ENCODE results near the gene OLFM1. TPM values are rescaled to one million over a fixed set of nuclear protein-coding genes. Genes with fewer than 3 reads are reported as not detected.
"Not testable (repeated sequence)": the region's sequence is repeated elsewhere in the genome, so short reads cannot be mapped to it uniquely, and the experiment has no call there.

Gene OLFM1
- total and polyA plus RNA-seq, 7 donors: 4.8 to 23.1 (median 11.2) TPM

DNA sequence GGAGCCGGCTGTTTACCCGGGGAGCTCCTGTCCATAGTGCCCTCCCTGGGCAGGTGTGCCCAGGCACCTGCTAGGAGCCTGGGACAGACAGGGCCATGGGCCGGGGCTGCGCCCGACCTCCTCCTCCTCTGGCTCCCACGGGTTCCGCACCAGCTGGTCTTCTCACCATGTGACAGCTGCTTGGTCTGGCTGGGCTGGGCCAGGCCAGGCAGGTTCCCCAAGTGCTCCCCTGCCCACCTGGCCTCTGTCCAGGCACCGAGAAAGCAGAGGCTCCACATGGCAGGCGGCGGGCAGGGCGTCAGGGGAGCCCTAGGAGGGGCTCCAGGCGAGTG, 60.0 kb downstream of the OLFM1 start:
- ATAC-seq: no peak
- no peak for DNase-seq
- TF ChIP-seq, protein P1, sequence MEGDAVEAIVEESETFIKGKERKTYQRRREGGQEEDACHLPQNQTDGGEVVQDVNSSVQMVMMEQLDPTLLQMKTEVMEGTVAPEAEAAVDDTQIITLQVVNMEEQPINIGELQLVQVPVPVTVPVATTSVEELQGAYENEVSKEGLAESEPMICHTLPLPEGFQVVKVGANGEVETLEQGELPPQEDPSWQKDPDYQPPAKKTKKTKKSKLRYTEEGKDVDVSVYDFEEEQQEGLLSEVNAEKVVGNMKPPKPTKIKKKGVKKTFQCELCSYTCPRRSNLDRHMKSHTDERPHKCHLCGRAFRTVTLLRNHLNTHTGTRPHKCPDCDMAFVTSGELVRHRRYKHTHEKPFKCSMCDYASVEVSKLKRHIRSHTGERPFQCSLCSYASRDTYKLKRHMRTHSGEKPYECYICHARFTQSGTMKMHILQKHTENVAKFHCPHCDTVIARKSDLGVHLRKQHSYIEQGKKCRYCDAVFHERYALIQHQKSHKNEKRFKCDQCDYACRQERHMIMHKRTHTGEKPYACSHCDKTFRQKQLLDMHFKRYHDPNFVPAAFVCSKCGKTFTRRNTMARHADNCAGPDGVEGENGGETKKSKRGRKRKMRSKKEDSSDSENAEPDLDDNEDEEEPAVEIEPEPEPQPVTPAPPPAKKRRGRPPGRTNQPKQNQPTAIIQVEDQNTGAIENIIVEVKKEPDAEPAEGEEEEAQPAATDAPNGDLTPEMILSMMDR (IDR thresholded peaks at IDR 0.05): no peak
- no peaks in the 10 kb centered on the region for H3K4me1 ChIP-seq
- H3K27ac ChIP-seq: no peak overlapping the region
- no peaks in the 10 kb centered on the region for H3K36me3 ChIP-seq (ENCODE audit: insufficient read depth in 1 of 2, low read depth in 1 of 2)
- no peak overlapping the region for H3K4me3 ChIP-seq
- peaks cover 0 to 45% (median 3%) of the 10 kb centered on the region in 3 donors for H3K27me3 ChIP-seq (ENCODE audit: insufficient read depth in 3 of 3, low read length in 2 of 3)
- intact Hi-C loops (cut with DNase I): no loop called here
- WGBS, 3 donors: 33 to 38% (median 34%) methylated on average over 12 of the region's 12 CpGs
- no peaks in the 10 kb centered on the region for H3K9me3 ChIP-seq

DNA sequence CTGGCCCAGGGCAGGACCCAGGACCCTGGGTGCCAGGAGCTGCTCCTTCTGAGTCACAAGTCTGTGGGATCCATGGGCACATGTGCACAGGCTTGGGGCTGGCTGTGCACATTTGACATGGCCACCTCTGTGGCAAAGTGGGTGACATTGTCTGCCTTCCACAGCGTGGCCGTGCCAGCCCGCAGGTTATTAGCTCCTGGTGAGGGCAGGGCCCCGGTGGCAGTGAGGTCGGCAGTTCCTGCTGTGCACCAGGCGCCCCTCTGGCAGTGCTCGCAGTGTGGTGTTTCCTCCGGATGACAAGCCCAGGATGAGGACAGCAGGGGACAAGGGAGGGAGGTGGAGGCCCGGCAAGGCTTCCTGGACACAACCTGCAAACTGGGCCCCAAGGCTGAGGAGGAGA, 60.5 kb downstream of the OLFM1 start:
- H3K4me1 ChIP-seq: no peaks in the 10 kb centered on the region
- no peak overlapping the region for H3K27ac ChIP-seq
- 66 to 67% (median 66%) methylated on average over 8 to 9 of the region's 9 CpGs for WGBS, 3 donors

DNA sequence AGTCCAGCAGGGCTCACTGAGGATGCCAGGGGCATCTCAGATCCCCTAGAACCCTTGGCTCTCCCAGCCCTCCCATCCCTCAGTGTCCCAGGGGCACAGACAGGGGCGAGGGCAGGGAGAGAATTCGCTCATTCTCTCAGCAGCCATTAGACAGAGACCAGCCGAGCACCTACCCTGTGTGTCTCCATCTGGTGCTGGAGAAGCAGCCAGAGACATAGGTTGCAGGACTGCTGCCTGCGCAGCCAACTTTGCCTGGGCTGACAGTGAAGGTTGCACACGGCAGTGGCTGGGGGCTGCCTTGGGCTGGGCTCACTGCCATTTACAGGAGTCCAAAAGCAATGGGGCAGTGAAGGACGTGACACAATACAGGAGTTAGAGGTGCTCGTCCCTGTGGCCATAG, 60.9 kb downstream of the OLFM1 start:
- TF ChIP-seq, protein P1 (IDR thresholded peaks at IDR 0.05): no peak
- H3K27ac ChIP-seq: no peak overlapping the region
- no peaks in the 10 kb centered on the region for H3K4me1 ChIP-seq
- DNase-seq: no peak
- H3K4me3 ChIP-seq: no peak overlapping the region
- no peaks in the 10 kb centered on the region for H3K9me3 ChIP-seq
- intact Hi-C loops (cut with DNase I): no loop called here
- H3K27me3 ChIP-seq (ENCODE audit: insufficient read depth in 3 of 3, low read length in 2 of 3): peaks cover 0 to 42% (median 3%) of the 10 kb centered on the region in 3 donors
- WGBS, 3 donors: 84 to 86% (median 85%) methylated on average over 7 of the region's 7 CpGs
- ATAC-seq: no peak
- no peaks in the 10 kb centered on the region for H3K36me3 ChIP-seq (ENCODE audit: insufficient read depth in 1 of 2, low read depth in 1 of 2)

More for the DNA sequence above, 60.5 kb downstream of the OLFM1 start:
- no peak for DNase-seq
- intact Hi-C loops (cut with DNase I): no loop called here
- Histone ChIP-seq H3K36me3 (ENCODE audit: insufficient read depth in 1 of 2, low read depth in 1 of 2) (no peaks in the 10 kb centered on the region), H3K27me3 (ENCODE audit: insufficient read depth in 3 of 3, low read length in 2 of 3) (peaks cover 0 to 45% (median 3%) of the 10 kb centered on the region in 3 donors), H3K4me3 (no peak overlapping the region), H3K9me3 (no peaks in the 10 kb centered on the region)
- no peak for ATAC-seq
- TF ChIP-seq, protein P1 (IDR thresholded peaks at IDR 0.05): no peak

DNA sequence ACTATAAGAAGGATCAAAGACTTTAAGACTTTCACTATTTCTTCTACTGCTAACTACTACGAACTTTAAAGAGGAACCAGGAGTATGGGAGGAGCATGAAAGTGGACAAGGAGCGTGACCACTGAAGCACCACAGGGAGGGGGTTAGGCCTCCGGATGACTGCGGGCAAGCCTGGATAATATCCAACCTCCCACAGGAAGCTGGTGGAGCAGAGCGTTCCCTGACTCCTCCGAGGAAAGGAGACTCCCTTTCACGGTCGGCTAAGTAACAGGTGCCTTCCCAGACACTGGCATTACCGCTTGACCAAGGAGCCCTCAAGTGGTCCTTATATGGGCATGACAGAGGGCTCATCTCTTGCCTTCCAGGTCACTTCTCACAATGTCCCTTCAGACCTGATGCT, 62.4 kb downstream of the OLFM1 start:
- not testable (repeated sequence) for DNase-seq

DNA sequence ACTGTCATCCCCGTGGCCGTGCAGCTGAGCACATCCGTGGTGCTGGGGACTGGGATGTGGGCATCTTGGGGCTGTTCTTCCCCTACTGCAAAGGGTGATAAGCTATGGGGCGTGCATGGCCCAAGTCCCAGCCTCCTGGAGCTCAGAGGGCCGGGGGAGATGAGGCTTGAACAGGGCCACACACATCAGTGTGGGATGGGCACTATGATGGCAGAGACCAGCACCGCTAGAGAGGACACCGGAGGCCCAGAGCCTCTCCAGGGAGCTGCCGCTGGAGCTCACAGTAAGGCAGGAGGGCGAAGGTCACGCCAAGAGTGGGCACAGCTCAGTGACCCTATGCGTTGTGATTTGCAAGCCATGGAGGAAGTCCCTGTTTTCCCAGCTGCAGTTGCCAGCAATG, 63.5 kb downstream of the OLFM1 start:
- no peaks in the 10 kb centered on the region for H3K9me3 ChIP-seq
- no peak for DNase-seq
- no peak overlapping the region for H3K4me3 ChIP-seq
- 85 to 87% (median 87%) methylated on average over 11 of the region's 11 CpGs for WGBS, 3 donors
- no peaks in the 10 kb centered on the region for H3K36me3 ChIP-seq (ENCODE audit: insufficient read depth in 1 of 2, low read depth in 1 of 2)
- no peak overlapping the region for H3K27ac ChIP-seq
- TF ChIP-seq, protein P1 (IDR thresholded peaks at IDR 0.05): no peak
- H3K4me1 ChIP-seq: no peaks in the 10 kb centered on the region
- H3K27me3 ChIP-seq (ENCODE audit: insufficient read depth in 3 of 3, low read length in 2 of 3): peaks cover 0 to 38% (median 3%) of the 10 kb centered on the region in 3 donors
- no peak for ATAC-seq
- intact Hi-C loops (cut with DNase I): no loop called here

More for the DNA sequence above, 62.4 kb downstream of the OLFM1 start:
- intact Hi-C loops (cut with DNase I); H3K4me1 ChIP-seq; H3K9me3 ChIP-seq; ATAC-seq; H3K27ac ChIP-seq; H3K36me3 ChIP-seq (ENCODE audit: insufficient read depth in 1 of 2, low read depth in 1 of 2); H3K4me3 ChIP-seq: not testable (repeated sequence)
- WGBS, 3 donors: 31 to 53% (median 46%) methylated on average over 9 of the region's 9 CpGs
- peaks cover 0 to 49% (median 3%) of the 10 kb centered on the region in 3 donors for H3K27me3 ChIP-seq (ENCODE audit: insufficient read depth in 3 of 3, low read length in 2 of 3)

Measured in psoas muscle (tissue), 8 donors.